Measurements from ENCODE around the gene NCLN. TPM values are rescaled to one million over a fixed set of nuclear protein-coding genes. Genes with fewer than 3 reads are reported as not detected.

Gene NCLN
- total RNA-seq, 1 donor from 2014 or later: 27.8 TPM

GRCh38 chr19:3236272-3236671 lies 50.5 kb downstream of the NCLN start:
- intact Hi-C loops (cut with micrococcal nuclease): no loop called here
- DNase-seq: no peak

DNA sequence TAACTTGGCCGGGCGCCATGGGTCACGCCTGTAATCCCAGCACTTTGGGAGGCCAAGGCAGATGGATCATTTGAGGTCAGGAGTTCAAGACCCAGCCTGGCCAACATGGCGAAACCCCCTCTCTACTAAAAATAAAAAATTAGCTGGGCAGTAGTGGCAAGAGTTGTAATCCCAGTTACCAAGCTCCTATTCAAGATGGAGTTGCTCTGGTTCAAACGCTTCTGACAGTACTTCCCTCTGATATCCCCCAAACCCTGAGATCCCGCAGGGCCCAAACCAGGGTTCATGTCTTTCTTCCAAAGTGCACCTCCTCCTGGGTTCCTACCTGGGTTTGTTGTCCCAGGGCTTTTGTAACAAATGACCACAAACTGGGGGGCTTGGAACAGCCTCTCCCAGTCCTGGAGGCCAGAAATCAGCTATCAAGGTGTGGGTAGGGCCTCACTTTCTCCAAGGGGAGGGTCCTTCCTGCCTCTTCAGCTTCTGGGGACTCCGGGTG lies 52.4 kb downstream of the NCLN start:
- intact Hi-C loops (cut with micrococcal nuclease): no loop called here
- no peak for ATAC-seq

More at GRCh38 chr19:3236272-3236671, 50.5 kb downstream of the NCLN start:
- ATAC-seq: no peak

DNA sequence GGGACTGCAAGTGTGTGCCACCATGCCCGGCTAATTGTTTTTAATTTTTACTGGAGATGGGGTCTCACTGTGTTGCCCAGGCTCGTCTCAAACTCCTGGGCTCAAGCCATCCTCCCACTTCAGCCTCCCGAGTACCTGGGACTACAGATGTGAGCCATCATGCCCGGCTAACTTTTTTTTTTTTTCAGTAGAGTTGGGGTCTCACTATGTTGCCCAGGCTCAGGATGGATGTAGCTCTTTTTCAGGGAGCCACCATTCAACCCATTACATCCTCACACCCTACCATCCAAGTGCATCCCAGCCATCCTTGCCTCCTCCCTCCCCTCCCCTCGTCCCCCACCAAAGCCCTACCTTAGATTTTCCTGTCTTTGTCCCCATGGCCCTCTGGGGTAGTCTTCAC lies 53.6 kb downstream of the NCLN start:
- intact Hi-C loops (cut with micrococcal nuclease): no loop called here
- ATAC-seq: no peak
- DNase-seq: no peak

More for the DNA sequence above, 52.4 kb downstream of the NCLN start:
- no peak for DNase-seq

DNA sequence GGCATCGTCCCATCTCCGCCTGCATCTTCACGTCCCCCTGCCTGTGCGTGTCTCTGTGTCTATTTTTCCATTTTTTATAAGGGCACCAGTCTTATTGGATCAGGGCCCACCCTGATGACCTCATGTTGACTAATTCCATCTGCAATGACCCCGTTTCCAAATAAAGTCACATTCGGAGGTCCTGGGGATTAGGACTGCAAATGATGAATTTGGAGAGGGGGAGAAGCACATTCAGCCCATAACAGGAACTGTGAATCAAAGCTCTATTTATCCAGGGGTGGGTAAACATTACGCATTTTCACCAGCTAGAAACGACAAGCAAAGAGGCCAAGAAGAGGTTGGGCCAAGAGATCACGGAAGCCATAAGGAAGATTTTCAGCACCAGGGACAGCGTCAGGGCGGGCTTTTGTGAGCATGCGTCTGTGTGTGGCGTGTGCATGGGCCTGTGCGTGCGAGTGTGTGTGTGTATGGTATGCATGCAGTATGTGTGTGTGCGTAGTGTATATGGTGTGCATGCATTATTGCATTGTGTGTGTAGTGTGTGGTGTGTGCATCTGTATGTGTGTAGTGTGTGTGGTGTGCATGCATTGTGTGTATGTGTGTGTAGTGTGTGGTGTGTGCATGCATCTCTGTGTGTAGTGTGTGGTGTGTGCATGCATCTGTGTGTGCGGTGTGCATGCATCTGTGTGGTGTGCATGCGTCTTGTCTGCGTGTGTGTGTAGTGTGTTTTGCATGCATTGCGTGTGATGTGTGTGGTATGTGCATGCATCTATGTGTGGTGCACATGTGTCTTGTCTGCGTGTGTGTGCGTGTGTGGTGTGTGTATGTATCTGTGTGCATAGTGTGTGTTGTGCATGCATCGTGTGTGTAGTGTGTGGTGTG lies 58.3 kb downstream of the NCLN start:
- intact Hi-C loops (cut with micrococcal nuclease): no loop called here
- ATAC-seq (no peak), DNase-seq (peak; percentile 47)

- intact Hi-C loops (cut with micrococcal nuclease): no loop called here
- DNase-seq: no peak
- no peak for ATAC-seq
Observed at GRCh38 chr19:3245050-3245449, 59.3 kb downstream of the NCLN start.

- ATAC-seq (no peak), DNase-seq (no peak)
- intact Hi-C loops (cut with micrococcal nuclease): no loop called here
Observed at GRCh38 chr19:3248728-3249326, 63.1 kb downstream of the NCLN start.

GRCh38 chr19:3249408-3249807 lies 63.7 kb downstream of the NCLN start:
- ATAC-seq: no peak

GRCh38 chr19:3250675-3251074 lies 64.9 kb downstream of the NCLN start:
- DNase-seq (no peak), ATAC-seq (no peak)
- intact Hi-C loops (cut with micrococcal nuclease): no loop called here

More at GRCh38 chr19:3249408-3249807, 63.7 kb downstream of the NCLN start:
- intact Hi-C loops (cut with micrococcal nuclease): no loop called here
- DNase-seq: no peak

GRCh38 chr19:3251229-3251628 lies 65.5 kb downstream of the NCLN start:
- DNase-seq (no peak), ATAC-seq (no peak)
- intact Hi-C loops (cut with micrococcal nuclease): no loop called here

GRCh38 chr19:3252650-3253049 lies 66.9 kb downstream of the NCLN start:
- intact Hi-C loops (cut with micrococcal nuclease): no loop called here
- no peak for DNase-seq
- ATAC-seq: no peak

DNA sequence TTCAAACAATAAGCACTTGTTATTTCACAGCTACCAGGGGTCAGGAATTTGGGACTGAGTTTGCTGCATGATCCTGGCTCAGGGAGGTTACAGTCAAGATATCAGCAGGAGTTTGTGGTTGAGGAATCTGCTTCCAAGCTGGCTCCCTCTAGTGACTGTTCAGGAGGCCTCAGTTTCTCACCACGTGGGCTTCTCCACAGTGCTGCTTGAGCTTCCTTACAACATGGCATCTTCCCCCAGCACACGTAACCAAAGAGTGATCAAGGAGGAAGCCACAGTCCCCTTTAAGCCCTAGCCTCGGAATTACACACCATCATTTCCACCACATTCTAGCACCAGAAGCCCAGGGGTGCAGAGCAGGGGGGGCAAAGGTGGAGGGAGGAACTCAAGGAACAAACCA lies 67.5 kb downstream of the NCLN start:
- no peak for ATAC-seq
- intact Hi-C loops (cut with micrococcal nuclease): no loop called here
- DNase-seq: no peak

GRCh38 chr19:3254520-3254919 lies 68.8 kb downstream of the NCLN start:
- DNase-seq (no peak), ATAC-seq (no peak)

DNA sequence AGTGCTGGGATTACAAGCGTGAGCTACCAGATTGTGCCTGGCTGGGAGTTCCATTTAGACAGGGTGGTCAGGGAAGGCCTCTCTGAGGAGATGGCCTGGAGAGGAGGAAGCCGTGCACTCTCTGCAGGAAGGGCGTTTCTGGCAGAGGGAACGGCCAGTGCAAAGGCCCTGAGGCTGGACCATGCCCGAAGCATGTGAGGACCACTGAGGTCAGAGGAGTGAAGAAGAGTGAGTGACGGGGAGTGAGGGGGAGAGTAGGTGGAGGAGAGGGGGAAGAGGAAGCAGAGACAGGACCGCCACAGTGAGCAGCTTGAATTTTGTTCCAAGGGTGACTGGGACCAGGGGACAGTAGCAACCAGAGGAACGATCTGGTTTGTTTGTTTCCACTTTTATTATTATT lies 71.3 kb downstream of the NCLN start:
- intact Hi-C loops (cut with micrococcal nuclease): no loop called here
- no peak for DNase-seq
- no peak for ATAC-seq

More at GRCh38 chr19:3254520-3254919, 68.8 kb downstream of the NCLN start:
- intact Hi-C loops (cut with micrococcal nuclease): no loop called here

Other genes starting within 250 kb of the NCLN start
- 2.2 TPM for gene ZNF77, start 241.0 kb upstream of the NCLN start, total RNA-seq
- 0.30 TPM for gene TLE6, start 208.4 kb upstream of the NCLN start, total RNA-seq
- 66.5 TPM for gene TLE2, start 156.7 kb upstream of the NCLN start, total RNA-seq
- 846 TPM for gene TLE5, start 123.4 kb upstream of the NCLN start, total RNA-seq
- gene GNA11, start 91.6 kb upstream of the NCLN start, total RNA-seq: 74.6 TPM
- 2.1 TPM for gene GNA15, start 49.9 kb upstream of the NCLN start, total RNA-seq
- gene S1PR4, start 7.2 kb upstream of the NCLN start, total RNA-seq: 1.0 TPM
- gene CELF5, start 38.7 kb downstream of the NCLN start, total RNA-seq: not detected
- 178 TPM for gene NFIC, start 180.7 kb downstream of the NCLN start, total RNA-seq

All from left ventricle myocardium superior (tissue), 1 donor.